DMS79 treated with DMSO at 0.1 percent for 48 hours (cell line): ENCODE measurements around the gene RAB41.
"Not testable (repeated sequence)": the region's sequence is repeated elsewhere in the genome, so short reads cannot be mapped to it uniquely, and the experiment has no call there.

Experiments used
- DNase-seq: peaks from one replicate; lab custom pipeline; 2025; lab: John Stamatoyannopoulos, UW

RAB41 gene

GRCh38 chrX:70289793-70290770 is 8.1 kb downstream of the RAB41 start, which contains the start of the genes KIF4A and PDZD11:
KIF4A (plus strand) TSS chrX:70290104; CDS start chrX:70290459, 355 bp downstream.
PDZD11 (minus strand) TSS chrX:70289927; CDS start chrX:70289341, 586 bp downstream.
- DNase-seq: peak; percentile 43

DNA sequence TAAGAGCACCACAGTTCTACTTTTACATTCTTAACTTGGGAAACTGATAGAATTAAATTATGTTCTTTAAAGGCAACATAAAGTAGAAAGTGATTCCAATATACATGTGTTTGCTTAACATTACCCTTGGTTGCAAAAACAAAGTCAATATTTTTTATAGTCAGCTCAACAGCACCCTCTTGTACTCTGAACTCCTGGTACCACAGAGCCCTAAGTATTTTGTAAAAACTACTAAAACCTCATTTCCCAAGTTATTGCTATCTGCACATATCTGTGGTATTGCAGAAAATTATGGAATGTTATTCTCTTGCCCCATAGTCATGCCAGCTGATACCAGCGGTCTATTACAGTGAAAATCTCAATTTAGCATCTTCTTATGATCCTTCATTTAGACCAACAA is 10.8 kb downstream of the RAB41 start:
- no peak for DNase-seq

GRCh38 chrX:70293621-70294020 is 11.6 kb downstream of the RAB41 start:
- DNase-seq: no peak

GRCh38 chrX:70301716-70302115 is 19.7 kb downstream of the RAB41 start:
- DNase-seq: no peak

DNA sequence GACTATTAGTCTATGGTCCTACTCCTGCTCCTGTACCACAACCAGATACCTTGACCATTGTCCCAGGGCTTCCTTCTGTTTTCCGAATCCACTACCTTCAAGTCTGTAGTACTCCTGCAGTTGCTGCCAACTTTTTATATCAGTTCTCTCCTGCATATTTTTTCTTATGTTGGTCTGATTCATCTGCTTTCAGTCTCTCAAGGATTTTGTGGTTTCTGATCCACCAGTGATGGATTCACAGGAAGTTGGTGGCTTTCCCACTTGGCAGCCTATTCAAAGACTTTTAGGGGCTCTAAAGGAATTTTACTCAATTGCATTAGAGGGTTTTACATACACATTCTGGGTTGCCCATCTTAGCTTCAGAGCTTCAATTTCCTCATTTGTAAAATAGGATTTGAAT is 31.5 kb downstream of the RAB41 start:
- DNase-seq: no peak

DNA sequence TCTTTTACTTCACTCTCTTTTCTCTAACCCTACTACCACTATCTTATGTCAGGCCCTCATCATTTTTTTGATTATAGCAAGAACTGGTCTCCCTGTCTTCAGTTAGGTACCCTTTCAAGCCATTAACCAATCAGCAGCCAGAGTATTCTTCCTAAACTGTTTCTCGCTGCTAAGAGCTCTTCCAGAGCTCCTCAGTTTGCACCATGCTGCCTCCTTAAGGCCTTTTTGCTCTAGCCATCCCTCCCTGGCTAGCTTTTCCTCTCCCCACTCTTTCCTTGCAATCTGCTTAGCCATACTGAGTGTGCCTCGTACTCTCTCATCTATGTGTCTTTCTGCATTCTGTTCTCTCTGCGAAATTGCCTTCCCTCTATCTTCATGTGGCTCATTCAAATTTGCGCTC is 40.8 kb downstream of the RAB41 start:
- no peak for DNase-seq

DNA sequence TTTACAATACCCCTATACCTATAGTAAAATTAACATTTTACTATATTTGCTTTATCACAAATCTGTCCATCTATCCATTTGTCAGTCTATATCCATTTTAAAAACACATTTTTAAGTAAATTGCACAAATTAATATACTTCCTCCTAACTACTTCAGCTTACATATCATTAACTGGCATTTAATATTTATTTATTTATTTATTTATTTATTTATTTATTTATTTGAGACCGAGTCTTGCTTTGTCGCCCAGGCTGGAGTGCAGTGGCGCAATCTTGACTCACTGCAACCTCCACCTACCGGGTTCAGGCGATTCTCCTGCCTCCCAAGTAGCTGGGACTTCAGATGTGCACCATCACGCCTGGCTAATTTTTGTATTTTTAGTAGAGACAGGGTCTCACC is 41.7 kb downstream of the RAB41 start:
- not testable (repeated sequence) for DNase-seq

- no peak for DNase-seq
These were observed 42.4 kb downstream of the RAB41 start for GRCh38 chrX:70324326-70324725.

DNA sequence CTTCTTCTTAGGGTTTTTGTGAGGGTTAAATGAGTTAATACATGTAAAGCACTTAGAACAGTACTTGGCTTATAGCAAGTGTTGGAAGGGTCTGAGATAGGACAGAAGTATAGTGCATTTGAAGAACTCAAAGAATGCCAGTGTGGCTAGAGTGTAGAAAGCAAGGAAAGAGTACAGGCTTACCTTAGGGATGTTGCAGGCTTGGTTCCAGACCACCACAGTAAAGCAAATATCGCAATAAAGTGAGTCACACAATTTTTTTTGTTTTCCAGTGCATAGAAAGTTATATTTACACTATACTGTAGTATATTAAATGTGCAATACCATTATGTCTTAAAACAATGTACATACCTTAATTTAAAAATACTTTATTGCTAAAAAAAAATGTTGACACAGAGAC is 49.2 kb downstream of the RAB41 start:
- DNase-seq: no peak

GRCh38 chrX:70332600-70332999 is 50.6 kb downstream of the RAB41 start:
- DNase-seq: no peak
